ENCODE measurements around the gene GJD3.

- no peak for TF ChIP-seq POLR2A (IDR thresholded peaks at IDR 0.05; ENCODE audit: low read depth, low read length)
- TF ChIP-seq TAF1 (IDR thresholded peaks at IDR 0.05; ENCODE audit: borderline replicate concordance, low read depth, low read length) = no peak
- TF ChIP-seq POLR2AphosphoS5 (IDR thresholded peaks at IDR 0.05; ENCODE audit: low read depth, low read length) = no peak
Observed at GRCh38 chr17:40350689-40351358, 13.7 kb downstream of the GJD3 start.
